ENCODE data around the gene ARHGAP1.

ARHGAP1 gene

DNA sequence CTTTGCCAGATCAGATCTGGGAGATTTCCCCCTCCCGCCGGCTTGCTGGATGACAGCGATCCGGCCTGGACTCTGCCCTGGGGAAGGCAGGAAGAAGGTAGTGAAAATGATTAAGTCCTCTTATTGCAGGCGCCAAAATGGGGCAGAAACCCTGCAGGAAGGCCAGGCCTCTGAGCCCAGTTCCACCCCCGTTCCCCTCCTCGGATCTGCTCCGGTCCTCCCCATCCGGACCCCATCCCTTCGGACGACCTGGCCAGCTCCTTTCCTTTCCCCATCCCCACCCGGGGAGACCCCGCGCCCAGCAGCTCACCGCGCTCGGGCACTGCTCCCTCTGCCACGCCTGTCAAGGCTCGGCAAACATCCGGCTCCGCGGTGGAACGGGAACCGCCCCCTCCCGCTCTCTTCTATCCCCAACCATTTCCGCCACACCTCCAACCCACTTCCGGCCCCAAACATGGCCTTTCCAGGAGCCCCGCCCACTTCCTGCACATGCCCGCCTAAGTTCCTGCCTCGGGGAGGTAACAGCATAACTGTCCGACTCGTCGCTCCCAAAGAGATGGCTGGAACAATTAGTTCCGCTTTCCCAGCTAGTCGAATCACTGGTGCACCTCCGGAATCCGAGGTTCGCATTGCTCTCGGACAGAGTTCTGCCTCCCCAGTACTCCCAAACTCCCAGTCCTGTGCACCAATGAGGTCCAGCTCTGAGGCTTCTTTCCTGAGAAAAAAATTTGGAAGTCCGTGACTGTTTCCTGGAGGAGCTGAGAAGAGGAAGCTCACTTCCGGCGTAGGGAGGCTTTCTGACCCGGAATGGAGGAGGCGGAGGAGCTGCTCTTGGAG lies at the start of gene ARHGAP1, which contains the start of gene ZNF408:
Gene ARHGAP1, minus strand, starts transcription at position 379 of the 837 bp plus-strand sequence. CDS start 4,512 bp downstream, outside the sequence.
Gene ZNF408, plus strand, starts transcription at position 791 of the 837 bp plus-strand sequence. Its CDS starts 17 bp downstream, at position 808.
- DNase-seq (ENCODE audit: low spot score) = peak; percentile 99

DNA sequence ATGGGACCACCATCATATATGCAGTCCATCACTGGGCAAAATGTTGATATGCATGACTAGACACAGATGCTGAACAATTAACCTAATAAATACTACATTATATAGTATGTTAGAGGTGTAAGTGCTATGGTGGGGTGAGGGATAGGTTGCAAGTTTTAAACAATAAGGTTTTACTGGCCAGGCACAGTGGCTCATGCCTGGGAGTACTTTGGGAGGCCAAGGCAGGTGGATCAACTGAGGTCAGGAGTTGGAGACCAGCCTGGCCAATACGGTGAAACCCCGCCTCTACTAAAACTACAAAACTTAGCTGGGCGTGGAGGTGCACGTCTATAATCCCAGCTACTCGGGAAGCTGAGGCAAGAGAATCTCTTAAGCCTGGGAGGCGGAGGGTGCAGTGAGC lies 46.7 kb upstream of the ARHGAP1 start:
- DNase-seq (ENCODE audit: low spot score) = no peak

GRCh38 chr11:46745995-46746394 lies 45.6 kb upstream of the ARHGAP1 start:
- DNase-seq (ENCODE audit: low spot score) = no peak

DNA sequence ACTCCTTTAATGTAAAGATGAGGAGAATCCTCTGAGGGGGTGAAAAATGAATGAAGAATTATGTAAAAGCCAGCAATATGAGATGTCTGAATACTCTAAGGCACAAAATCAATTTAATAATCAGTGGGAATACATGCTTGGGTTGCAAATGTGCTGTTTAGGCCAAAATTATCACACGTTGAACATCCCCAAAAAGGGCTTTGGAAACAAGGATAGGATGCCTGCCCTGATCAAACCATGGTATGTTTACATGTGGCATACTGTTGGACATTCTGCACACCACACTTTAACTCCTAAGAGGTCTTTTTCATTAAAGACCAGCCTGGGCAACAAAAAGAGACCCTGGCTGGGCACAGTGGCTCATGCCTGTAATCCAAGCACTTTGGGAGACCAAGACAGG lies 44.9 kb upstream of the ARHGAP1 start:
- DNase-seq (ENCODE audit: low spot score) = no peak

DNA sequence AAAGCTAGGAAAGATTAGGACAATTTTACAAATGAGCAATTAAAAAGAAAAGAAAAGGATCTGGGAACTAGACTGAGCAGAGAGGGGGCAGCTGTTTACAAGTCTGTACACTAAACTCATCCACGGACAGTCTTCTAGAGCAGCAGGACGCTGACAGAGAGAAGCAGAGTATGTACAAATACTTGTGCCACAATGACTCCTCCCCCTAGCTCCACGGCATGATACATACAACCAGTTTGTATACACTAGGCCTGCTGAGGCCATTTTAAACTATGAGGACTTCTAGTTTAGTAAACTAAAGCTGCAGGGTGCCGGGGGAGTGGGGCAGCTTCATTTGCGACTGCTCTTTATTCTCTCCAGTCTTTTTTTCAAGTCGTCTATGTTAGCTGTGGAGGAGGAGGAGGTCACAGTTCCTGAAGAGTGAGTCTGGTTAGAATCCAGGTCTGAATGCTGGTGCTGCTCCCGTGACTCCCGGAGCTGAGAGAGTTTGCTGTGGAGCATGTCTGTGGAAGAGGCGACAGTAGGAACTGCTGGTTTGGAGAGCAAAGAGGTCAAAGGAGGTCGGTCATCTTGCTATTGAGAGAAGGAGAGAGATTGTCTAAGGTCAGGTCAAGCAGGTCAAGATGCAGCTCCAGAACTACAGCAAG lies 43.4 kb upstream of the ARHGAP1 start:
- no peak for DNase-seq (ENCODE audit: low spot score)

DNA sequence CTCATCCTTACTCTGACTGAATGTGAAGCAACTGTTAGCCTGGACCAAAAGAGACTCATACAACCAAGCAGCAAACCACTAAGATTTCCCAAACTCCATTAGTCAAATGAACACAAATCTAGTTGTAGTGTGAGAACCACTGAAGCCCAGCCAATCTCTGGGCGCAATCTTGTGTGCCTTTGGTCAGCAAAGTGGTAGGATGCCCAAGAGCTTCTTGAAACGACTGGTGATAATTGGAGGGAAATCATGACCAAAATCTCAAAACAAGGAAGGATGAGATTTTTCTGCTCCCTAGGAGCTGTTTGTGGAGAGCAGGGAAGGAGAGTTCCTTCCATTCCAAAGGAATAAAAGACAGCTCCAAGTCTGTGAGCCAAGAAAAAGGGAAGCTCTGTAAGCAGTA lies 42.6 kb upstream of the ARHGAP1 start:
- DNase-seq (ENCODE audit: low spot score) = no peak

DNA sequence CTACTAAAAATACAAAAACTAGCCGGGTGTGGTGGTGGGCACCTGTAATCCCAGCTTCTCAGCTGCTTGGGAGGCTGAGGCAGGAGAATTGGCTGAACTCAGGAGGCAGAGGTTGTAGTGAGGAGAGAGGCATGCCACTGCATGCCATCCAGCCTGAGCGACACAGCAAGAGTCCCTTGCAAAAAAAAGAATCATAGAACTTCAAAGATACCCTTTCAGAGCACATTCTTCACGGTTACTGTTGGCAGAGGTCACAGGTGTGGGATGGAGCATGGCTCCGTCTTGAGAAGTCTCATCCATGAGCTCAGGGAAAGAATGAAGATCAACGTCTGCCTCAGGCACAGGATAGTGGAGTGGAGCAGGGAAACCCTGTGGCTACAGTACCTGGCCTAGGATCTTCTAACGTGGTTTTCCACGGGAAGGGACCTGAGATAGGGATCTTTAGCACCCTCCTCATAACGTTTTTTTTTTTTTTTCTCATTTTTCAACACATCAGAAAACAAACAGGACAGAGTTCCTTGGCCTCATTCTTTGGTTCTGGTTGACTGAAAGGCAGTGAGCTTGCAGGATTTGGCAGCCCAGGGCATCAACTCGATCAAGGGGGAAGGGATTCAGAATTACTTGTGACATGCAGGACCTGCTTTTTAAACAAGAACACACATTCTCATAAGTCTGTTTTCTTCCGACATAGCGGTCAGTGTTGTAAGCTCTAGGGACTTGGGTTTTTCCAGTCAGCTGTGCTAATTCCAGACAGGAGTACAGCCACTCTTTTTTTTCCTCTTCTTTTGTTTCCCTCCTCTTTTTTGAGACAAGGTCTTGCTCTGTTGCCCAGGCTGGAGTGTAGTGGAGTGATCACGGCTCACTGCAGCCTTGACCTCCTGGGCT lies 41.4 kb upstream of the ARHGAP1 start:
- DNase-seq (ENCODE audit: low spot score) = no peak

- no peak for DNase-seq (ENCODE audit: low spot score)
Observed at GRCh38 chr11:46738887-46739286, 38.5 kb upstream of the ARHGAP1 start.

GRCh38 chr11:46737699-46738098 lies 37.3 kb upstream of the ARHGAP1 start:
- no peak for DNase-seq (ENCODE audit: low spot score)

GRCh38 chr11:46736615-46737014 lies 36.2 kb upstream of the ARHGAP1 start:
- no peak for DNase-seq (ENCODE audit: low spot score)

GRCh38 chr11:46736146-46736545 lies 35.7 kb upstream of the ARHGAP1 start:
- no peak for DNase-seq (ENCODE audit: low spot score)

DNA sequence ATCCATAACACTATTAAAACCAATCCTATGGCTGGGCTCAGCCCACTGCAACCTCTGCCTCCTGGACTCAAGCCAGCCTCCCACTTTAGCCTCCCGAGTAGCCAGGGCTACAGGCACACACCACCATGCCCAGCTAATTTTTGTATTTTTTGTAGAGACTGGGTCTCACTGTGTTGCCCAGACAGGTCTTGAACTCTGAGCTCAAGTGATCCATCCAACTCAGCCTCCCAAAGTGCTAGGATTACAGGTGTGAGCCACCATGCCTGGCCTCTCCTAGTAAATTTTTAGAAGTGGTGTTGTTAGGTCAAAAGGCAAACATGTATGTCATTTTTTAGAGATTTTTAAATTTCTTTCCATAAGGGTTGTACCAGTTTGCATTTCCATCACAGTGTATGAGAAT lies 32.8 kb upstream of the ARHGAP1 start:
- no peak for DNase-seq (ENCODE audit: low spot score)

GRCh38 chr11:46731545-46731944 lies 31.1 kb upstream of the ARHGAP1 start:
- no peak for DNase-seq (ENCODE audit: low spot score)

DNA sequence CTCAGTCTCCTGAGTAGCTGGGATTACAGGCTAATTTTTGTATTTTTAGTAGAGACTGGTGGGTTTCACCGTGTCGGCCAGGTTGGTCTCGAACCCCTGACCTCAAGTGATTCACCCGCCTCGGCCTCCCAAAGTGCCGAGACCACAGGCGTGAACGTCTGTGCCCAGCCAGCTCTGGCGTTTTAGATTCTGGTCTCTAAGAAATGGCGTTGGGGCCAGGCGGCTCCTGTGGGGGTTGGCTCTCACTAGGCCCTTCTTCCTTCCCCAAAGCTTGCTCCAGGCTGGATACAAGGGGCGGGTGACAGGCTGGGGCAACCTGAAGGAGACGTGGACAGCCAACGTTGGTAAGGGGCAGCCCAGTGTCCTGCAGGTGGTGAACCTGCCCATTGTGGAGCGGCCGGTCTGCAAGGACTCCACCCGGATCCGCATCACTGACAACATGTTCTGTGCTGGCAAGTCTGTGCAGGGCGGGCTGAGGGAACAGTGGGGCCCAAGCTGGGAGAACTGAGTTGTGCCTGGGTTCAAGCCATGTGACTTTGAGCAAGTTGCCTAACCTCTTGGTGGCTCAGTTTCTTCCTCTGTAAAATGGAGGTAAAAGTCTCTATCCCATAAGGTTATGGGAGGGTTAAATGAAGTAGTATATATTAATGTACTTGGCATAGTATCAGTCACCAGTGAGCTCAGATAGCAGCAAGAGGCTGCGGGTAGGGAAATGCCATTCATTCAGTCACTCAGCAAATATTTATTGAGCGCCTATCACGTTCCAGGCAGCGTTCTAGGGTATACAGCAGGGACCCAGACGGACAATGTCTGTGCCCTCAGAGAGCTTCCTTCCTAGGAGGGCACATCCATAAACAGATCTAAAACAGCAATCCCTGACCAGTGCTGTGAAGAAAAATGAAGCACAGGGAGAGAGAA lies 28.9 kb upstream of the ARHGAP1 start:
- no peak for DNase-seq (ENCODE audit: low spot score)

DNA sequence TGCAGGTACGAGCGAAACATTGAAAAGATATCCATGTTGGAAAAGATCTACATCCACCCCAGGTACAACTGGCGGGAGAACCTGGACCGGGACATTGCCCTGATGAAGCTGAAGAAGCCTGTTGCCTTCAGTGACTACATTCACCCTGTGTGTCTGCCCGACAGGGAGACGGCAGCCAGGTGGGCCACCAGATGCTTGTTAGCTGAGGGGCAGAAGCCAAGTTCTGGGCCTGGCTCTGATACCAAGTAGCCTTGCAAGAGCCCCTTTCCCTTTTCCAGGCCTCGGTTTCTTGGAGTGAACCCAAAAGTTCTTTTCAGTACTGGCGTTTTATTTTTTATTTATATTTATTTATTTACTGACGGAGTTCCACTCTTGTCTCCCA lies 28.2 kb upstream of the ARHGAP1 start:
- DNase-seq (ENCODE audit: low spot score) = no peak

- DNase-seq (ENCODE audit: low spot score) = no peak
Observed at GRCh38 chr11:46727952-46728658, 27.7 kb upstream of the ARHGAP1 start.

GRCh38 chr11:46726206-46726862 lies 25.9 kb upstream of the ARHGAP1 start:
- no peak for DNase-seq (ENCODE audit: low spot score)

- no peak for DNase-seq (ENCODE audit: low spot score)
Observed at GRCh38 chr11:46725338-46726205, 25.2 kb upstream of the ARHGAP1 start.

DNA sequence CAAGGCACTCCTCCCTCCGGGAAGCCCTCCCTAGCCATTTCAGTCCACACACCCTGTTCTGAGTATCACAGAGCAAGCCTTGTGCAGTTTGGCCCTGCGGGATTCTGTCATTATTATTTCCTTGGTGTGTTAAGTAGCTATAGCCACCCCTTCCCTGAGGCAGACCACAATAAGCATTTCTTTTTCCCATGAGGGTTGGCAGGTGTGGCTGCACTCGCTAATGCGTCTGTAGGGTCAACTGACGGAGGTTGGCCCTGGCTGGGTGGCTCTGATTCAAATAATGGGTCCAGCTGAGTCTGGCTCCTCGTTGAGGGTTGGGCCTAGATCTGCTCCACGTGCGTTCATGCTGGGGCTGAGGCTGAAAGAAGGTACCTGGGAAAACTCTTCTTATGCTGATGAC lies 23.7 kb upstream of the ARHGAP1 start:
- DNase-seq (ENCODE audit: low spot score) = no peak

Measured in CD4-positive, alpha-beta T cell treated with Interleukin-2 at 100 ng/mL for 4 hours (primary cell).